Measurements from ENCODE around the gene STKLD1.
"Not testable (repeated sequence)": the region's sequence is repeated elsewhere in the genome, so short reads cannot be mapped to it uniquely, and the experiment has no call there.

STKLD1 gene

DNA sequence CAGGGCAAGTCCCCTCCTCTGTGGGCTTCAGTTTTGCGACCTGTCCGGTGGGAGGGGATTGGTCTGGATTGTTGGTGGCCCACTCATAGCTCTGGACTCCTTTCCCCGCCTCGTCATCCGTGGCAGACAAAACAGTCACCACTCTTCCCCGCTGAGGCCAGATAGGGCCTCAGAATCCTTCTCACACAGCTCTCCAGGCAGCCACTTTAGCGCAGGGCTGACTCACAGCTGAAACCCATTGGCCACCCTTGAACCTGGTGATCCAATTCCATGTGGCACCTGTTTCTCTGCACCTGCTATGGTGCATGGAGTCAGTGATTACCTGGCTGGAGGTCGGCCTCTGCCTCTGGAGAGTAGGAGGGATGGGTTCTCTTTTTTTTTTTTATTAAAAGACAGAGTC lies 67.8 kb downstream of the STKLD1 start:
- DNase-seq (ENCODE audit: low read depth in 2 of 2) = no peak

DNA sequence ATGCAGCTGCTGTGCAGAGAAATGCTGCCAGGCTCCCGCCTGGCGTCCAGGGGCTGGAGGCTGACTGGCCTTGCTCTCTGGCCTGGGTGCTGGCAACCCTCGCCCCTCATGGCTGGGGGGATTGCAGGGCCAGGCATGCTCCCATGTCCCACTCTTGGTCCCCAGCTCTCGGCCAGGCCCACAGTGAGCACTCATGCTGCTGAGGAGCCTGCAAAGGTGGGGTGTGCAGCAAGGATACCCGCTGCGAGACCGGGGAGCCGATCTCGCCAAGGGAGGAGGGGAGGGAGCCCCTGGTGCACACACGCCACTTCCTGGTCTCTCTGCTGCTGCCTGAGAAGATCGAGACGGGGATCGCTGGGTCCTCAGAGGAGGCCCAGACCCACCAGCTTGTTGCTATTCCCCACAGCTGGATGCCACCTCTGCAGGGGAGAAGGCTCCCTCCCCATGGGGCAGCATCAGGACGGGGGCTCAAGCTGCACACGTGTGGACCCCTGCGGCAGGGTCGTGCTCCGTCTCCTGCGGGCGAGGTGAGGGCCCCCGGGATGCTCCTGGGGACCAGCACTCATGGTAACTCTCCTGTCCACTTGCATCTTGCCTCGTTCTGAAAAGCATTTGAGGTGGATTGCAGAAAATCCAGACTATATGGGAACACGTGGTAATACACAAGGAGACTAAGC lies 69.3 kb downstream of the STKLD1 start:
- DNase-seq (ENCODE audit: low read depth in 2 of 2) = no peak

DNA sequence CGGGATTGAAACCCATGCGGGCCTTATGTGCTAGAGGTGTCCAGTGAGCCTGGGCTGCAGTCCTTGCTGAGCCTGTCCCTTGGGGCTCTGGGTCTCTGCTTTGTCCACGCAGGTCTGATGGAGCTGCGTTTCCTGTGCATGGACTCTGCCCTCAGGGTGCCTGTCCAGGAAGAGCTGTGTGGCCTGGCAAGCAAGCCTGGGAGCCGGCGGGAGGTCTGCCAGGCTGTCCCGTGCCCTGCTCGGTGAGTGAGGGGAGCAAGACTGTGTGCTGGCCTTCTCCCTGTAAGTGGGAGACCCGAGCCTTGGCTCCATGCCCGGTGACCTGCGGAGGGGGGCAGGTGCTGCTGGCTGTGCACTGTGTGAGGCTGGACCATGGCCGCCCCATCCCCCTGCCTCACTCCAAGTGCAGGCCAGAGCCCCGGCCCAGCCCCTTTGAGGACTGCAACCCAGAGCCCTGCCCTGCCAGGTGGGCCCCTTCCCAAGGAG lies 72.4 kb downstream of the STKLD1 start:
- DNase-seq (ENCODE audit: low read depth in 2 of 2) = no peak

DNA sequence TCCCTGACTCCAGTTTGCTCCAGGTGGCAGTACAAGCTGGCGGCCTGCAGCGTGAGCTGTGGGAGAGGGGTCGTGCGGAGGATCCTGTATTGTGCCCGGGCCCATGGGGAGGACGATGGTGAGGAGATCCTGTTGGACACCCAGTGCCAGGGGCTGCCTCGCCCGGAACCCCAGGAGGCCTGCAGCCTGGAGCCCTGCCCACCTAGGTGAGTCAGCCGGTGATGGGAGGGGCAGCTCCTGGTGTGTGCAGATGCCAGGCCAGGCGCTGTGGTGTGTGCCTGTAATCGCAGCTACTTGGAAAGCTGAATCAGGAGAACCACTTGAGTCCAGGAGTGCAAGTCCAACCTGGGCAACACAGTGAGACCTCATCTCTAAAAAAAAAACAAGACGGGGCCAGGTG lies 73.6 kb downstream of the STKLD1 start:
- no peak for DNase-seq (ENCODE audit: low read depth in 2 of 2)

DNA sequence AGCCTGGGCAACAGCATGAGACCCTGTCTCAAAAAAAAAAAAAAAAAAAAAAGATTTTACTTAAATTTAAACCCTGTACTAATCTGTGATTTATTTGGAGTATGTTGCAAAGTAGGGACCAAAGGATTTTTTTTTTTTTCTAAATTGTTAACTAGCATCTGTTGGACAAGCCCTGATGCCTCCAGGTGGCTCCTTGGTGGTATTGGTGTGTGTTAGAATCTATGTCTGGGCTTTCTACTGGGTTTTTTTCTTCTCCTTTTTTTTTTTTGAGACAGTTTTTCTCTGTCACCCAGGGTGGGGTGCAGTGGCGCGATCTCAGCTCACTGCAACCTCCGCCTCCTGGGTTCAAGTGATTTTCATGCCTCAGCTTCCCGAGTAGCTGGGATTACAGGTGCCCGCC lies 75.7 kb downstream of the STKLD1 start:
- not testable (repeated sequence) for DNase-seq (ENCODE audit: low read depth in 2 of 2)

DNA sequence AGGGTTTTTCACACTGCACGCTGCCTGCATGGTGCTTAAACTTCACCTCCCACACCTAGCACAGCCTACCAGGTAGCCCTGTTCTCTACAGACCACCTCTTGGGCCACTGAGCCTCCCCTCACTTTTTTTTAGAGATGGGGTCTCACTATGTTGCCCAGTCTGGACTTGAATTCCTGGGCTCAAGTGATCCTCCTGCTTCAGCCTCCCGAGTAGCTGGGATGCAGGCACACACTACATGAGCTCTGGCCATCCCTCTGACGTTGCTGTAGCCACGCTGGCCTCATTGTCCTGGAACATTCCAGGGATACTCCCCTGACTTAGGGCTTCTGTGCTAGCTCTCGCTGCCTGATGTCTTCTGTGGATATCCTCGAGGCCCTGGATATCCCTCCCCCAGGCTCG lies 76.4 kb downstream of the STKLD1 start:
- no peak for DNase-seq (ENCODE audit: low read depth in 2 of 2)

DNA sequence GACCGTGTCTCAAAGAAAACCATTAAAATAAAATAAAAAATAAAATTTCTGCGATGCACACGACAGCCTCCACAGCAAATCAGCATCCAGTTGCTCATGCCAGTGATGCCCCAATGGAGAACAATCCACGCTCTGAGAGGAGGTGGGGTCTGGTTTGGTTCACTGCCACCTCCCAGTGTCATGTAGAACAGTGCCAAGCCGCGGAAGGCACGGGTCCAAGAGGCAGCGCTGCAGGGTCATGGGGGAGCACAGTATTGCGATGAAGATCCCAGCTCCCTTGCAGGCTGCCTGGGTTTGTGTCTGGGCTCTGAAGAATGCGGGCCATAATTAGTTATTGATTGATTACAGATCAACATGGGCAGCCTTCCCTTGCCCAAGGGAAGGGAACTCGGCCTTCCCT lies 77.5 kb downstream of the STKLD1 start:
- no peak for DNase-seq (ENCODE audit: low read depth in 2 of 2)

DNA sequence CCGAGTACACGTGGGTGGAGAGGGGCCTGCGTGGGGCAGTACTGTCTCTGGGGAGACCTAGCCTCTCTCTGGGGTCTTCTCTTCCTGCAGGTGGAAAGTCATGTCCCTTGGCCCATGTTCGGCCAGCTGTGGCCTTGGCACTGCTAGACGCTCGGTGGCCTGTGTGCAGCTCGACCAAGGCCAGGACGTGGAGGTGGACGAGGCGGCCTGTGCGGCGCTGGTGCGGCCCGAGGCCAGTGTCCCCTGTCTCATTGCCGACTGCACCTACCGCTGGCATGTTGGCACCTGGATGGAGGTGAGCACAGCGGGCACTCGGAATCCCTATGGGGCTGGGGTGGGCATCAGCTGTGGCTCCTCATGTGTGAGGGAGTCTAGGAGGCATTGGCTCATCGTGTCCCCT lies 78.2 kb downstream of the STKLD1 start:
- DNase-seq (ENCODE audit: low read depth in 2 of 2) = no peak

DNA sequence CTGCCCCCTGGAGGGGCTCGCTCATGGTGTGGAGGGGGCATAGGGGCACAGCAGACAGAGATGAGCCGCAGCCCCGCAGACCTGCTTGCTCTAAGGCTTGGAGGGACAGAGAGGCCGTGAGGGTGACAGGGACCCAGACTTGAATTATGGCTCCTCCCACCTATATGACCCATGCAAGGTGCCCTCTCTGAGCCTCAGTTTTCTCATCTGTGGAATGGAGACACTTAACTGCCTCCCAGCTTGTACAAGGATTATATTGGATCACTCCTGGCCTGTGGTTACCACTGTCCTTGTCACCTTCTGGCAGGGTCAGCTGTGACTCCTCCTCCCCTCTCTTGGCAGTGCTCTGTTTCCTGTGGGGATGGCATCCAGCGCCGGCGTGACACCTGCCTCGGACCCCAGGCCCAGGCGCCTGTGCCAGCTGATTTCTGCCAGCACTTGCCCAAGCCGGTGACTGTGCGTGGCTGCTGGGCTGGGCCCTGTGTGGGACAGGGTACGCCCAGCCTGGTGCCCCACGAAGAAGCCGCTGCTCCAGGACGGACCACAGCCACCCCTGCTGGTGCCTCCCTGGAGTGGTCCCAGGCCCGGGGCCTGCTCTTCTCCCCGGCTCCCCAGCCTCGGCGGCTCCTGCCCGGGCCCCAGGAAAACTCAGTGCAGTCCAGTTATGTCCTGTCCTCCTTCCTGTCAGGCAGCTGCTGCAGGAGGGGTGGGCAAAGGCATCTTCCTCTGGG lies 78.9 kb downstream of the STKLD1 start:
- DNase-seq (ENCODE audit: low read depth in 2 of 2) = no peak
